HepG2 (cell line): ENCODE results near the gene LRP1B. TPM values are rescaled to one million over a fixed set of nuclear protein-coding genes. Genes with fewer than 3 reads are reported as not detected.

ENCODE experiments used
- ATAC-seq: fragments of 200-7000 bp; cut with Tn5 transposase; 3 replicates; pipeline ENCODE4 v1.9.1; 2020; ENCODE audit warnings: mild to moderate bottlenecking, moderate library complexity
- BruUV-seq: library from RNA; stranded (reverse); fragments of 400-500 nt; replicated peaks from 2 replicates; lab custom pipeline; 2021; lab: Mats Ljungman, UMichigan
- CTCF ChIA-PET: fragments of 300-600 bp; formaldehyde crosslinking; extraction: SDS; loops from one replicate; lab custom pipeline; 2021; ENCODE audit warnings: low total read pairs, inconsistent platforms, low intra/inter-chr PET ratio; lab: Yijun Ruan, JAX
- POLR2A ChIA-PET: fragments of 350-600 bp; sonication (Branson Sonifier 250); formaldehyde crosslinking; loops from one replicate; lab custom pipeline; 2020; ENCODE audit warnings: antibody characterized with exemption, inconsistent platforms; lab: Yijun Ruan, JAX
- DNase-seq: peaks from one replicate; pipeline ENCODE4 v3.0.0-alpha.2; 2015; ENCODE audit warnings: low spot score
- FAIRE-seq: peaks from 3 replicates; lab custom pipeline; 2011; peaks lifted over from hg19 to GRCh38; lab: Jason Lieb, UNC
- H2AFZ ChIP-seq: one replicate; pipeline ENCODE4 v1.6.1; 2011; ENCODE audit warnings: low read length, inconsistent platforms
- H3K27ac ChIP-seq: fragments of 300-600 bp; 3 replicates; pipeline ENCODE4 v1.8.0; 2011; ENCODE audit warnings: mixed run types, mild to moderate bottlenecking, mixed read lengths, low read length, inconsistent platforms; ENCODE audit not compliant: insufficient read depth; ENCODE audit errors: extremely low read length
- H3K27me3 ChIP-seq, 2 experiments: fragments of 200-600 bp in 1 of 2; 2 replicates in 1 of 2; 3 replicates in 1 of 2; pipeline versions ENCODE4 v1.6.0 to v1.8.0; 2011; ENCODE audit warnings: low read length in 2 of 2, mild to moderate bottlenecking in 2 of 2, moderate library complexity in 2 of 2, inconsistent platforms in 1 of 2; ENCODE audit not compliant: insufficient read depth in 2 of 2, control insufficient read depth in 1 of 2
- H3K36me3 ChIP-seq, 2 experiments: fragments of 200-600 bp in 1 of 2; replicated peaks in 1 of 2; 2 replicates in 1 of 2; 3 replicates in 1 of 2; pipeline versions ENCODE4 v1.5.1 to v1.8.0; 2011; ENCODE audit warnings: low read length in 2 of 2, inconsistent platforms in 1 of 2; ENCODE audit not compliant: insufficient read depth in 2 of 2, control insufficient read depth in 1 of 2
- H3K4me1 ChIP-seq: 2 replicates; pipeline ENCODE4 v1.5.1; 2012; ENCODE audit warnings: low read length, inconsistent platforms; ENCODE audit not compliant: insufficient read depth
- H3K4me2 ChIP-seq: 2 replicates; pipeline ENCODE4 v1.6.0; 2011; ENCODE audit warnings: low read depth, low read length, inconsistent platforms
- H3K4me3 ChIP-seq, 3 experiments: fragments of 200-600 bp in 1 of 3; sonication (generic), shearing (Covaris generic) in 1 of 3; replicated peaks in 1 of 3; 2 replicates each; pipeline ENCODE4 v1.5.1; 2011 to 2016; ENCODE audit warnings: low read length in 3 of 3, inconsistent platforms in 2 of 3, low read depth in 2 of 3, mild to moderate bottlenecking in 2 of 3, control low read depth in 1 of 3, mixed read lengths in 1 of 3; ENCODE audit not compliant: insufficient read depth in 1 of 3
- H3K79me2 ChIP-seq: one replicate; pipeline ENCODE4 v1.6.1; 2011; ENCODE audit warnings: low read length, inconsistent platforms; ENCODE audit not compliant: insufficient read depth
- H3K9ac ChIP-seq: 2 replicates; pipeline ENCODE4 v1.6.0; 2011; ENCODE audit warnings: mild to moderate bottlenecking, low read depth, low read length, inconsistent platforms; ENCODE audit not compliant: insufficient read depth
- H3K9me3 ChIP-seq: 2 replicates; pipeline ENCODE4 v1.5.1; 2012; ENCODE audit warnings: mild to moderate bottlenecking, low read length
- H4K20me1 ChIP-seq: 2 replicates; pipeline ENCODE4 v1.6.0; 2011; ENCODE audit warnings: inconsistent platforms, mild to moderate bottlenecking, low read length, moderate library complexity; ENCODE audit not compliant: insufficient read depth
- FIP1L1 ChIP-seq: fragments of 200-400 bp; formaldehyde crosslinking; IDR thresholded peaks from 2 replicates; pipeline ENCODE4 v1.6.1; 2018; ENCODE audit warnings: low read depth, mild to moderate bottlenecking, low read length, moderate library complexity, borderline replicate concordance; ENCODE audit not compliant: insufficient read depth
- MAF1 ChIP-seq: sonication (generic); formaldehyde crosslinking; IDR thresholded peaks from 2 replicates; pipeline ENCODE4 v1.5.0; 2020; ENCODE audit warnings: missing genetic modification reagents, borderline replicate concordance
- RFX5 ChIP-seq: IDR thresholded peaks from 2 replicates; pipeline ENCODE4 v1.6.1; 2011; ENCODE audit warnings: low read depth, low read length, improper control_type of control experiment
- ZBTB1 ChIP-seq: sonication (generic); formaldehyde crosslinking; IDR thresholded peaks from 2 replicates; pipeline ENCODE4 v1.4.0; 2020; ENCODE audit warnings: missing genetic modification reagents, borderline replicate concordance
- ZBTB33 ChIP-seq: sonication (generic); formaldehyde crosslinking; IDR thresholded peaks from 2 replicates; pipeline ENCODE4 v1.4.0; 2020; ENCODE audit warnings: missing genetic modification reagents
- ZMYM2 ChIP-seq: sonication (generic); formaldehyde crosslinking; IDR thresholded peaks from 2 replicates; pipeline ENCODE4 v1.8.0; 2022; ENCODE audit warnings: mild to moderate bottlenecking, missing genetic modification reagents
- ZNF256 ChIP-seq: sonication (generic); formaldehyde crosslinking; conservative IDR thresholded peaks from 2 replicates; pipeline ENCODE4 v1.4.0; 2020; ENCODE audit warnings: missing genetic modification reagents
- ZNF292 ChIP-seq: sonication (generic); formaldehyde crosslinking; IDR thresholded peaks from 2 replicates; pipeline ENCODE4 v1.8.1; 2022; ENCODE audit warnings: mild to moderate bottlenecking, low read depth, missing genetic modification reagents, borderline replicate concordance
- ZNF382 ChIP-seq: sonication (generic); formaldehyde crosslinking; IDR thresholded peaks from 2 replicates; pipeline ENCODE4 v1.5.0; 2020; ENCODE audit warnings: missing genetic modification reagents, mild to moderate bottlenecking, borderline replicate concordance
- ZNF557 ChIP-seq: sonication (generic); formaldehyde crosslinking; IDR thresholded peaks from 2 replicates; pipeline ENCODE4 v1.4.0; 2020; ENCODE audit warnings: missing genetic modification reagents
- WGBS: methylation state at CpG from one replicate; pipeline ENCODE4 v1.1.6; 2017; ENCODE audit warnings: low lambda C conversion rate; 5-methylcytosine and 5-hydroxymethylcytosine counted together
- in situ Hi-C: cut with HindIII; loops from 2 replicates; pipeline ENCODE4 v1.10.0; 2017; ENCODE audit warnings: low pct_unique_long_range_greater_than_20kb; ENCODE audit not compliant: extremely low pct_ligation_motif_present
- intact Hi-C: fragments of 100-400 bp; cut with micrococcal nuclease; formaldehyde crosslinking; loops from one replicate; pipeline ENCODE4 v1.10.0; 2022; ENCODE audit not compliant: unreplicated experiment
- polyA plus RNA-seq, 8 experiments: library from polyadenylated mRNA; depleted of rRNA in 3 of 8; stranded (reverse) in 7 of 8; unstranded in 1 of 8; fragments of >200 nt; fragmentation: Illumina TruSeq in 4 of 8; extraction: Trizol in 4 of 8; gene quantifications; 2 replicates each; pipeline versions ENCODE4 v1.2.1 to v1.2.3, GENCODE V29; 2011 to 2016; ENCODE audit warnings: low read depth in 4 of 8, missing spikeins in 1 of 8, mixed read lengths in 1 of 8; ENCODE audit not compliant: insufficient read depth in 1 of 8
- total RNA-seq, 5 experiments: library from RNA; depleted of rRNA; stranded (reverse); fragments of >200 nt; fragmentation: Illumina TruSeq; extraction: Trizol; gene quantifications; 2 replicates each; pipeline ENCODE4 v1.2.3, GENCODE V29; 2016; ENCODE audit warnings: low read depth in 1 of 5
- TF ChIP-seq, protein P1 (sequence below): sonication (generic); formaldehyde crosslinking; IDR thresholded peaks from 2 replicates; pipeline ENCODE4 v1.5.0; 2020; ENCODE audit warnings: mild to moderate bottlenecking, missing genetic modification reagents

The LRP1B gene
- total and polyA plus RNA-seq, 2 of the 13 experiments (the other 11 are each of a cell fraction or from before 2014, with no cell fraction given): 0.04 TPM; not detected in 1

DNA sequence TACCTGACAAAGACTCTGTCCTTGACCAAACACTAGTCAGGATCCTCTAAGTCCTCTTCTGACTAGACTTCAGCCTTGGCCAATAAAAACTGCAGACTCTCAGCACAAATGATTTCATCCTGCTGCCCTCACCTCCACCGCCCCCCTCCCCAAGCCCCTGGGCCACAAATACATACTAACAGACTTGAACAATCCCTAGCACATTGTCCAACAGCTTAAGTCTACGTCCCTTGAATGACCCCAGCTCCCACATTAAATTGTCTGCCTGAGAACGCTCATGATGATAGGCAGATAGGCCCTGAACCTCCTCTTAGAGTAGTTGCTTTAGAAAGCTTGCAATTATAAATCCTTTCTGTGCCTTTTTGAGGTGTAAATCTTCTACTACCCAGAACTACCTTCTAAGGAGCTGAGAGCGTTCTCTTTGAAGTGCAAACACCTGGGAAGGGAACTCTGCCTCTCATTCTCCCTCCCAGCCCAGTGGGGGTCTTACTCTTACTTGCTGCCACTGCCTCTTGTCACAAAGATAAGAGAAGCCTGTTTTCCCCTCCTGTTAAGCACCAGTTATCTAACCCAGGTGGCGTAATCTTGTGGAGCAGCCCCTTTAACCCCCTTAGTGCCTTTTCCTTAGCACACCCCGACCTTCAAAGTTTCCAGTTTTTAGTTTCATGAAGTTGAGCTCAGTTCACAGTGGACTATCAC lies 1225.6 kb downstream of the LRP1B start:
- H3K79me2 ChIP-seq: no peaks in the 10 kb centered on the region
- no peaks in the 10 kb centered on the region for H3K4me1 ChIP-seq
- POLR2A ChIA-PET: no interaction called here
- intact Hi-C loops: no loop called here
- H3K4me3 ChIP-seq: no peak overlapping the region
- no peak for ATAC-seq
- no peak for DNase-seq
- TF ChIP-seq MAF1 (no peak), ZNF557 (no peak), ZNF292 (CRISPR knock-in tag) (no peak), ZMYM2 (CRISPR knock-in tag) (no peak), ZBTB33 (CRISPR knock-in tag) (no peak), ZNF256 (CRISPR knock-in tag) (no peak), ZBTB1 (CRISPR knock-in tag) (no peak), ZNF382 (no peak), RFX5 (no peak), FIP1L1 (no peak)
- TF ChIP-seq, protein P1, sequence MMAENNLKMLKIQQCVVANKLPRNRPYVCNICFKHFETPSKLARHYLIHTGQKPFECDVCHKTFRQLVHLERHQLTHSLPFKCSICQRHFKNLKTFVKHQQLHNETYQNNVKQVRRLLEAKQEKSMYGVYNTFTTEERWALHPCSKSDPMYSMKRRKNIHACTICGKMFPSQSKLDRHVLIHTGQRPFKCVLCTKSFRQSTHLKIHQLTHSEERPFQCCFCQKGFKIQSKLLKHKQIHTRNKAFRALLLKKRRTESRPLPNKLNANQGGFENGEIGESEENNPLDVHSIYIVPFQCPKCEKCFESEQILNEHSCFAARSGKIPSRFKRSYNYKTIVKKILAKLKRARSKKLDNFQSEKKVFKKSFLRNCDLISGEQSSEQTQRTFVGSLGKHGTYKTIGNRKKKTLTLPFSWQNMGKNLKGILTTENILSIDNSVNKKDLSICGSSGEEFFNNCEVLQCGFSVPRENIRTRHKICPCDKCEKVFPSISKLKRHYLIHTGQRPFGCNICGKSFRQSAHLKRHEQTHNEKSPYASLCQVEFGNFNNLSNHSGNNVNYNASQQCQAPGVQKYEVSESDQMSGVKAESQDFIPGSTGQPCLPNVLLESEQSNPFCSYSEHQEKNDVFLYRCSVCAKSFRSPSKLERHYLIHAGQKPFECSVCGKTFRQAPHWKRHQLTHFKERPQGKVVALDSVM: no peak
- in situ Hi-C loops: no loop called here
- H4K20me1 ChIP-seq: no peaks in the 10 kb centered on the region
- H2AFZ ChIP-seq: no peak overlapping the region
- no peaks in the 10 kb centered on the region for H3K9me3 ChIP-seq
- H3K27me3 ChIP-seq: no peaks in the 10 kb centered on the region
- no TSS peak for BruUV-seq
- CTCF ChIA-PET: no interaction called here
- no peak overlapping the region for H3K4me2 ChIP-seq
- under 1% methylated on average over 6 of the region's 6 CpGs for WGBS
- no peak overlapping the region for H3K9ac ChIP-seq
- H3K36me3 ChIP-seq: no peaks in the 10 kb centered on the region
- FAIRE-seq: no peak
- H3K27ac ChIP-seq: no peak overlapping the region
